Measurements from ENCODE around the gene SLC15A4. TPM values are rescaled to one million over a fixed set of nuclear protein-coding genes. Genes with fewer than 3 reads are reported as not detected.

Gene SLC15A4
- total and polyA plus RNA-seq, 2 of the 4 experiments (the other 2 are of a cell fraction) = 15.4 to 21.9 TPM

DNA sequence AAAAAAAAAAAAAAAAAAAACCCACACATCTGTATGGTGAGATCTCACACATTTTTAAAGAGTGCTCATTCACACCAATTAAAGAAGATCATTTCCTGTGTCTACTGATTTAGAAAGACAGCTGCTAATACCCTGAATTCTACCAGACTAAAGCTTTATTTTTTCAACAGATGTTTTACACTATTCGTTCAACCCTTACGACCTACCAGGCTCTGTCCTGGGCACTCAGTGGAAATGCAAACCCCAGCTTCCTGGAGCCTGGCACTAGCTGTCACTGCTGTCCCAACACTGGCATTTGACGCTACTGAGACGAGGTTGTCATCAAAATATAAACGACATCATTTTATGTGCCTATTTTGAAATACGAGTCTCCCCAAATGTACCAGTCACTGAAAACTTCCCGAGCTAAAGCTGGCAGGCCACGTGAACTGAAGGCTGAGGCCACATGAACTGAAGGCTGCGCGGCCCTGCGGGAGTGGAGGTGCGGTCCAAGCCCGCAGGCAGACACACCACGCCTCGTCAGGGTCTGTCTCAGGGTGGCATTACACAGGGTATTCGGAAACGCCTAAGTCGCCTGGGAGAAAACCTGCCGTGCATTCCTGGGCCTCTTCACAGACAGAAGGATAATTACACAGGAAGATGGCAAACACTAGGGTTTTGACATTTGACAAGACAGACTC lies 27.2 kb downstream of the SLC15A4 start:
- Histone ChIP-seq H2AK9ac (replicated peaks; ENCODE audit: low read depth, low read length, poor library complexity) (peak overlapping the region; percentile 70), H2BK15ac (ENCODE audit: low read depth, low read length) (peak overlapping the region; percentile 49; the same call in 1 of the 3 replicates), H3K4me2 (ENCODE audit: low read depth, low read length) (no peak overlapping the region), H4K5ac (ENCODE audit: low read depth, low read length) (no peak overlapping the region; the same call in 1 of the 2 replicates), H2AK5ac (ENCODE audit: low read depth, low read length) (peak overlapping the region; percentile 55; the same call in 1 of the 2 replicates), H3K9ac (ENCODE audit: low read depth, low read length) (no peak overlapping the region), H4K91ac (ENCODE audit: insufficient read depth, low read depth, low read length) (peak overlapping the region; percentile 89), H3K36me3 (ENCODE audit: control insufficient read depth, insufficient read depth, low read length) (peaks cover 50% of the 10 kb centered on the region), H3K27ac (ENCODE audit: insufficient read depth, low read length) (peak overlapping the region; percentile 83), H2BK120ac (ENCODE audit: low read depth, low read length) (peak overlapping the region; percentile 79), H3K14ac (replicated peaks; ENCODE audit: low read depth, low read length) (0 out of 2 replicates have a peak overlapping the region, but pooled peaks have one; percentile 22), H2BK5ac (ENCODE audit: low read depth, low read length, poor library complexity, severe bottlenecking) (peak overlapping the region; percentile 75), H3K9me1 (ENCODE audit: insufficient read depth, low read length) (peaks cover 6% of the 10 kb centered on the region; the same call in 1 of the 2 replicates), H2AFZ (replicated peaks; ENCODE audit: low read length, poor library complexity) (no peak overlapping the region), H3K4me1 (ENCODE audit: control insufficient read depth, insufficient read depth, low read length) (peaks cover 14% of the 10 kb centered on the region), H3K18ac (ENCODE audit: low read depth, low read length) (no peak overlapping the region), H3K27me3 (ENCODE audit: control insufficient read depth, insufficient read depth, low read length) (no peaks in the 10 kb centered on the region), H3K4me3 (ENCODE audit: insufficient read depth, low read depth, low read length) (no peak overlapping the region), H3K4ac (ENCODE audit: low read depth, low read length) (peak overlapping the region; percentile 41), H4K20me1 (ENCODE audit: insufficient read depth, low read length) (peaks cover 5% of the 10 kb centered on the region; the same call in 1 of the 2 replicates), H2BK20ac (ENCODE audit: low read depth, low read length) (0 out of 2 replicates have a peak overlapping the region, but pooled peaks have one; percentile 35), H3K9me3 (ENCODE audit: control insufficient read depth, insufficient read depth, low read length) (no peaks in the 10 kb centered on the region), H4K8ac (ENCODE audit: low read depth in 2 of 2, low read length in 2 of 2) (peak overlapping the region; percentile 40 to 64; a peak in 1 of 4 replicates), H3K23ac (ENCODE audit: low read depth, low read length) (0 out of 2 replicates have a peak overlapping the region, but pooled peaks have one; percentile 42), H3K79me1 (ENCODE audit: low read depth in 1 of 2, low read length in 2 of 2) (peaks cover 24 to 28% of the 10 kb centered on the region in 2 experiments), H3K56ac (ENCODE audit: extremely low read depth, insufficient read depth, low read length) (no peak overlapping the region)
- 86% methylated on average over 12 of the region's 19 CpGs; no CpG with 5 or more reads in 1 of the 2 experiments for whole genome bisulfite sequencing, 2 experiments (ENCODE audit: extremely low coverage in 2 of 2, insufficient read length in 1 of 2)
- ATAC-seq (ENCODE audit: low read depth) (no peak), DNase-seq (no peak)
- no TSS peak for BruUV-seq (replicated peaks)
- in situ Hi-C loops (cut with MboI; ENCODE audit: low sequenced_read_pairs) = loop anchor here (25.0 kb wide), 1 partner anchor 1941 kb away; no protein-coding TSS in a partner anchor
- CTCF ChIA-PET = interaction anchor here (0.5 kb wide), 1 partner anchor 503 kb away, joined by 3 read pairs; no protein-coding TSS in a partner anchor
- POLR2A ChIA-PET (ENCODE audit: unreplicated experiment) = no interaction called here
- intact Hi-C loops (cut with micrococcal nuclease) = no loop called here
- dilution Hi-C loops (cut with HindIII; ENCODE audit: low sequenced_read_pairs, unreplicated experiment) = no loop called here
- TF ChIP-seq BHLHE40 (IDR thresholded peaks at IDR 0.05; ENCODE audit: low read depth, low read length) (no peak), USF2 (IDR thresholded peaks at IDR 0.05; ENCODE audit: low read depth, low read length) (no peak), MAFK (IDR thresholded peaks at IDR 0.05; ENCODE audit: low read depth, low read length) (no peak), CHD1 (IDR thresholded peaks at IDR 0.05; ENCODE audit: low read depth, low read length) (no peak), MAZ (IDR thresholded peaks at IDR 0.05; ENCODE audit: borderline replicate concordance, low read depth, low read length) (no peak), FOS (IDR thresholded peaks at IDR 0.05; ENCODE audit: low read depth, low read length) (no peak)
- TF ChIP-seq, protein P1, sequence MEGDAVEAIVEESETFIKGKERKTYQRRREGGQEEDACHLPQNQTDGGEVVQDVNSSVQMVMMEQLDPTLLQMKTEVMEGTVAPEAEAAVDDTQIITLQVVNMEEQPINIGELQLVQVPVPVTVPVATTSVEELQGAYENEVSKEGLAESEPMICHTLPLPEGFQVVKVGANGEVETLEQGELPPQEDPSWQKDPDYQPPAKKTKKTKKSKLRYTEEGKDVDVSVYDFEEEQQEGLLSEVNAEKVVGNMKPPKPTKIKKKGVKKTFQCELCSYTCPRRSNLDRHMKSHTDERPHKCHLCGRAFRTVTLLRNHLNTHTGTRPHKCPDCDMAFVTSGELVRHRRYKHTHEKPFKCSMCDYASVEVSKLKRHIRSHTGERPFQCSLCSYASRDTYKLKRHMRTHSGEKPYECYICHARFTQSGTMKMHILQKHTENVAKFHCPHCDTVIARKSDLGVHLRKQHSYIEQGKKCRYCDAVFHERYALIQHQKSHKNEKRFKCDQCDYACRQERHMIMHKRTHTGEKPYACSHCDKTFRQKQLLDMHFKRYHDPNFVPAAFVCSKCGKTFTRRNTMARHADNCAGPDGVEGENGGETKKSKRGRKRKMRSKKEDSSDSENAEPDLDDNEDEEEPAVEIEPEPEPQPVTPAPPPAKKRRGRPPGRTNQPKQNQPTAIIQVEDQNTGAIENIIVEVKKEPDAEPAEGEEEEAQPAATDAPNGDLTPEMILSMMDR (conservative IDR thresholded peaks at IDR 0.05; ENCODE audit: low read depth, low read length) = no peak

Measured in IMR-90 (cell line).